Nephron (organoid): ENCODE data around the gene ITPK1.

Experiments used
- H3K27ac Mint-ChIP-seq, 3 experiments: 2 replicates each; pipeline ENCODE4 v1.8.0; 2020; ENCODE audit warnings: mixed read lengths in 3 of 3, mild to moderate bottlenecking in 2 of 3, moderate library complexity in 1 of 3
- H3K27me3 Mint-ChIP-seq: 2 replicates; pipeline ENCODE4 v1.8.0; 2021; ENCODE audit warnings: low read depth, mild to moderate bottlenecking, moderate library complexity, mixed read lengths
- H3K36me3 Mint-ChIP-seq: 2 replicates; pipeline ENCODE4 v1.8.0; 2020; ENCODE audit warnings: low read depth, mixed read lengths
- H3K4me1 Mint-ChIP-seq: 2 replicates; pipeline ENCODE4 v1.8.0; 2020; ENCODE audit warnings: mixed read lengths
- H3K4me3 Mint-ChIP-seq, 3 experiments: 2 replicates each; pipeline ENCODE4 v1.8.0; 2020; ENCODE audit warnings: mild to moderate bottlenecking in 3 of 3, mixed read lengths in 3 of 3, moderate library complexity in 2 of 3
- H3K9me3 Mint-ChIP-seq: 2 replicates; pipeline ENCODE4 v1.8.0; 2020; ENCODE audit warnings: mixed read lengths
- CTCF ChIP-seq, 3 experiments: fragments of 200-600 bp; sonication (generic); IDR thresholded peaks; one replicate each; pipeline ENCODE4 v1.5.0; 2021; ENCODE audit warnings: antibody characterized with exemption in 3 of 3; ENCODE audit not compliant: unreplicated experiment in 3 of 3

ITPK1 gene

GRCh38 chr14:93046705-93047050, 69.0 kb downstream of the ITPK1 start:
- Mint-ChIP-seq H3K9me3 (no peaks in the 10 kb centered on the region), H3K4me3 (no peak overlapping the region), H3K4me1 (peaks cover 32% of the 10 kb centered on the region), H3K27ac (peak overlapping the region in 2 of 3 experiments; percentile 45 to 57), H3K36me3 (no peaks in the 10 kb centered on the region), H3K27me3 (peaks cover 25% of the 10 kb centered on the region)
- no peak for TF ChIP-seq CTCF (IDR thresholded peaks at IDR 0.05; ENCODE audit: unreplicated experiment in 3 of 3)

- Mint-ChIP-seq H3K27ac (peak overlapping the region; percentile 14 to 57 (median 45)), H3K27me3 (peaks cover 28% of the 10 kb centered on the region), H3K36me3 (no peaks in the 10 kb centered on the region), H3K9me3 (no peaks in the 10 kb centered on the region), H3K4me1 (peaks cover 32% of the 10 kb centered on the region), H3K4me3 (no peak overlapping the region)
- no peak for TF ChIP-seq CTCF (IDR thresholded peaks at IDR 0.05; ENCODE audit: unreplicated experiment in 3 of 3)
Measured at GRCh38 chr14:93045965-93046704, 69.6 kb downstream of the ITPK1 start.

GRCh38 chr14:93045211-93045674, 70.5 kb downstream of the ITPK1 start:
- TF ChIP-seq CTCF (IDR thresholded peaks at IDR 0.05; ENCODE audit: unreplicated experiment in 3 of 3), result no peak
- Mint-ChIP-seq H3K4me1 (peaks cover 30% of the 10 kb centered on the region), H3K27ac (no peak overlapping the region), H3K36me3 (no peaks in the 10 kb centered on the region), H3K27me3 (peaks cover 31% of the 10 kb centered on the region), H3K9me3 (no peaks in the 10 kb centered on the region), H3K4me3 (no peak overlapping the region)

- H3K36me3 Mint-ChIP-seq, result no peaks in the 10 kb centered on the region
- H3K4me1 Mint-ChIP-seq, result peaks cover 23% of the 10 kb centered on the region
- no peaks in the 10 kb centered on the region for H3K9me3 Mint-ChIP-seq
Measured at GRCh38 chr14:93044556-93044955, 71.2 kb downstream of the ITPK1 start.

GRCh38 chr14:93044121-93044520, 71.6 kb downstream of the ITPK1 start:
- TF ChIP-seq CTCF (IDR thresholded peaks at IDR 0.05; ENCODE audit: unreplicated experiment in 3 of 3), result no peak
- Mint-ChIP-seq H3K9me3 (no peaks in the 10 kb centered on the region), H3K4me1 (peaks cover 18% of the 10 kb centered on the region), H3K27me3 (peaks cover 31% of the 10 kb centered on the region), H3K36me3 (no peaks in the 10 kb centered on the region), H3K27ac (no peak overlapping the region), H3K4me3 (no peak overlapping the region)

More at GRCh38 chr14:93044556-93044955, 71.2 kb downstream of the ITPK1 start:
- Mint-ChIP-seq H3K4me3 (no peak overlapping the region), H3K27me3 (peaks cover 31% of the 10 kb centered on the region), H3K27ac (no peak overlapping the region)
- no peak for TF ChIP-seq CTCF (IDR thresholded peaks at IDR 0.05; ENCODE audit: unreplicated experiment in 3 of 3)
